ENCODE data around the gene KNG1. TPM values are rescaled to one million over a fixed set of nuclear protein-coding genes. Genes with fewer than 3 reads are reported as not detected.

Gene KNG1
- total and polyA plus RNA-seq, 2 of the 8 experiments (the other 6 are each of a cell fraction or from before 2014, with no cell fraction given) = 0.05 TPM; not detected in 1

GRCh38 chr3:186790261-186790981 lies 73.3 kb downstream of the KNG1 start (continued):
- peak in 1 of 2 experiments; percentile 91; a peak in 1 of 4 replicates for TF ChIP-seq SIN3A (conservative IDR thresholded peaks at IDR 0.05 in 1 of 2, IDR thresholded peaks at IDR 0.05 in 1 of 2; ENCODE audit: low read depth in 1 of 2, low read length in 2 of 2)
- no peak for TF ChIP-seq SP1 (IDR thresholded peaks at IDR 0.05; ENCODE audit: low read depth, low read length)
- no peak for TF ChIP-seq TBP (IDR thresholded peaks at IDR 0.05; ENCODE audit: low read depth, low read length)
- TF ChIP-seq E2F6 (IDR thresholded peaks at IDR 0.05) = peak; percentile 29; the same call in 1 of the 2 replicates
- no peak for TF ChIP-seq ZNF274 (IDR thresholded peaks at IDR 0.05; ENCODE audit: borderline replicate concordance, extremely low read depth, low read length)
- TF ChIP-seq FOSL1 (IDR thresholded peaks at IDR 0.05; ENCODE audit: insufficient read depth, low read depth, low read length) = no peak
- TF ChIP-seq SUZ12 (IDR thresholded peaks at IDR 0.05; ENCODE audit: low read length) = no peak
- 0 out of 2 replicates have a peak, but pooled peaks have one; percentile 3 for TF ChIP-seq EGR1 (IDR thresholded peaks at IDR 0.05; ENCODE audit: borderline replicate concordance, low read depth, low read length)
- no peak for TF ChIP-seq RFX5 (IDR thresholded peaks at IDR 0.05; ENCODE audit: borderline replicate concordance, low read depth, low read length)
- TF ChIP-seq BCL11A (IDR thresholded peaks at IDR 0.05; ENCODE audit: low read depth in 2 of 2, low read length in 2 of 2) = peak in 1 of 2 experiments; percentile 39
- no peak for TF ChIP-seq TEAD4 (IDR thresholded peaks at IDR 0.05; ENCODE audit: low read depth, low read length)

MicroRNA genes within 50 kb of the gene (microRNA counts, 767-probe panel; counts per million panel counts)
- microRNA hsa-miR-1248 = 879 counts per million, percentile 95 among the panel's probes with 10 or more counts

Small RNAs within 50 kb of the gene (microRNA-seq; reads per million reads assigned to microRNA genes)
- gene MIR1248 (ENCODE audit: borderline microRNAs expressed in 2 of 2, borderline number of aligned reads in 2 of 2, borderline replicate concordance in 1 of 2) = 1.4 to 5.3 reads per million in 2 experiments

Small RNAs within 50 kb of the gene (small RNA-seq; reads per million reads assigned to genes)
- not detected for gene RF00092 (ENCODE audit: insufficient read depth)
- gene RNU6-1105P (ENCODE audit: insufficient read depth) = not detected
- not detected for gene SNORA4 (ENCODE audit: insufficient read depth)
- not detected for gene SNORA63 (ENCODE audit: insufficient read depth)
- not detected for gene SNORA81 (ENCODE audit: insufficient read depth)
- gene SNORD2 (ENCODE audit: insufficient read depth) = not detected

Other genes with a start within 250 kb of the KNG1 start
- gene CRYGS, start 173.0 kb upstream of the KNG1 start, total RNA-seq (2021; fragmentation: NEBNext Ultra II Directional; extraction: Animal tissue kit (Norgen Biotek cat#: 25700)) = 0.90 and 1.8 TPM in 2 replicates
- 1.3 and 1.5 TPM in 2 replicates for gene CRYGS, start 173.0 kb upstream of the KNG1 start, polyA plus RNA-seq (2011; rRNA removed)
- 13.4 and 13.9 TPM in 2 replicates for gene TBCCD1, start 150.0 kb upstream of the KNG1 start, total RNA-seq (2021; fragmentation: NEBNext Ultra II Directional; extraction: Animal tissue kit (Norgen Biotek cat#: 25700))
- 8.4 and 11.3 TPM in 2 replicates for gene TBCCD1, start 150.0 kb upstream of the KNG1 start, polyA plus RNA-seq (2011; rRNA removed)
- gene DNAJB11, start 146.6 kb upstream of the KNG1 start, total RNA-seq (2021; fragmentation: NEBNext Ultra II Directional; extraction: Animal tissue kit (Norgen Biotek cat#: 25700)) = 63.9 and 67.7 TPM in 2 replicates
- 14.3 and 14.6 TPM in 2 replicates for gene DNAJB11, start 146.6 kb upstream of the KNG1 start, polyA plus RNA-seq (2011; rRNA removed)
- 0.78 and 1.1 TPM in 2 replicates for gene AHSG, start 104.3 kb upstream of the KNG1 start, total RNA-seq (2021; fragmentation: NEBNext Ultra II Directional; extraction: Animal tissue kit (Norgen Biotek cat#: 25700))
- gene AHSG, start 104.3 kb upstream of the KNG1 start, polyA plus RNA-seq (2011; rRNA removed) = 0.68 and 0.86 TPM in 2 replicates
- gene FETUB, start 77.0 kb upstream of the KNG1 start, total RNA-seq (2021; fragmentation: NEBNext Ultra II Directional; extraction: Animal tissue kit (Norgen Biotek cat#: 25700)) = not detected in 2 replicates
- 0.15 TPM in 1 of 2 replicates, not detected in the other for gene FETUB, start 77.0 kb upstream of the KNG1 start, polyA plus RNA-seq (2011; rRNA removed)
- gene HRG, start 51.3 kb upstream of the KNG1 start, total RNA-seq (2021; fragmentation: NEBNext Ultra II Directional; extraction: Animal tissue kit (Norgen Biotek cat#: 25700)) = 0.15 TPM in 1 of 2 replicates, not detected in the other
- gene HRG, start 51.3 kb upstream of the KNG1 start, polyA plus RNA-seq (2011; rRNA removed) = 0.03 TPM in 1 of 2 replicates, not detected in the other
- gene EIF4A2, start 66.2 kb downstream of the KNG1 start, total RNA-seq (2021; fragmentation: NEBNext Ultra II Directional; extraction: Animal tissue kit (Norgen Biotek cat#: 25700)) = 596 and 604 TPM in 2 replicates
- 401 and 527 TPM in 2 replicates for gene EIF4A2, start 66.2 kb downstream of the KNG1 start, polyA plus RNA-seq (2011; rRNA removed)
- gene RFC4, start 89.1 kb downstream of the KNG1 start, total RNA-seq (2021; fragmentation: NEBNext Ultra II Directional; extraction: Animal tissue kit (Norgen Biotek cat#: 25700)) = 86.9 and 100 TPM in 2 replicates
- gene RFC4, start 89.1 kb downstream of the KNG1 start, polyA plus RNA-seq (2011; rRNA removed) = 17.5 and 21.8 TPM in 2 replicates
- not detected in 2 replicates for gene ADIPOQ, start 125.4 kb downstream of the KNG1 start, total RNA-seq (2021; fragmentation: NEBNext Ultra II Directional; extraction: Animal tissue kit (Norgen Biotek cat#: 25700))
- not detected in 2 replicates for gene ADIPOQ, start 125.4 kb downstream of the KNG1 start, polyA plus RNA-seq (2011; rRNA removed)
- gene ST6GAL1, start 213.2 kb downstream of the KNG1 start, total RNA-seq (2021; fragmentation: NEBNext Ultra II Directional; extraction: Animal tissue kit (Norgen Biotek cat#: 25700)) = 75.9 and 80.9 TPM in 2 replicates
- gene ST6GAL1, start 213.2 kb downstream of the KNG1 start, polyA plus RNA-seq (2011; rRNA removed) = 41.8 and 62.8 TPM in 2 replicates

All from H1 (cell line).